GM21515 (cell line): ENCODE data around the gene FNDC8.
"Not testable (repeated sequence)": the region's sequence is repeated elsewhere in the genome, so short reads cannot be mapped to it uniquely, and the experiment has no call there.

Experiments
- ATAC-seq: cut with Tn5 transposase; IDR thresholded peaks from one replicate; pipeline ENCODE4 v1.9.1; 2021; ENCODE audit not compliant: unreplicated experiment

The FNDC8 gene

GRCh38 chr17:35167666-35168065 lies 46.3 kb downstream of the FNDC8 start:
- ATAC-seq, result no peak

- ATAC-seq, result no peak
Measured at GRCh38 chr17:35169835-35170363, 48.5 kb downstream of the FNDC8 start.

- ATAC-seq, result no peak
Measured at GRCh38 chr17:35170968-35171771, 49.8 kb downstream of the FNDC8 start.

GRCh38 chr17:35171834-35172233 lies 50.4 kb downstream of the FNDC8 start:
- no peak for ATAC-seq

GRCh38 chr17:35172321-35172720 lies 50.9 kb downstream of the FNDC8 start:
- not testable (repeated sequence) for ATAC-seq

GRCh38 chr17:35174835-35175334 lies 53.5 kb downstream of the FNDC8 start:
- ATAC-seq, result no peak

GRCh38 chr17:35175638-35176415 lies 54.4 kb downstream of the FNDC8 start:
- ATAC-seq, result no peak

GRCh38 chr17:35176897-35177296 lies 55.5 kb downstream of the FNDC8 start:
- ATAC-seq, result no peak

GRCh38 chr17:35179379-35179778 lies 58.0 kb downstream of the FNDC8 start:
- ATAC-seq, result not testable (repeated sequence)
